ENCODE data around the gene PRMT7. TPM values are rescaled to one million over a fixed set of nuclear protein-coding genes. Genes with fewer than 3 reads are reported as not detected.

The PRMT7 gene
- total and polyA plus RNA-seq, 2 experiments from 2014 or later: 27.2 to 49.6 TPM

GRCh38 chr16:68388124-68388523 is 77.3 kb downstream of the PRMT7 start:
- Histone ChIP-seq H3K4me1 (ENCODE audit: insufficient read depth) (no peaks in the 10 kb centered on the region), H3F3A (ENCODE audit: insufficient read depth) (no peaks in the 10 kb centered on the region), H3K9me3 (ENCODE audit: low read depth) (no peaks in the 10 kb centered on the region), H3K79me2 (ENCODE audit: insufficient read depth) (no peaks in the 10 kb centered on the region), H4K20me1 (ENCODE audit: insufficient read depth) (no peaks in the 10 kb centered on the region), H3K4me2 (ENCODE audit: unreplicated experiment) (no peak overlapping the region), H3K27me3 (replicated peaks; ENCODE audit: insufficient read depth) (no peaks in the 10 kb centered on the region; the same call in 1 of the 2 replicates), H3K27ac (no peak overlapping the region), H3K4me3 (no peak overlapping the region), H3K36me3 (ENCODE audit: low read depth) (no peaks in the 10 kb centered on the region), H3K9me2 (ENCODE audit: insufficient read depth) (no peaks in the 10 kb centered on the region), H3K9ac (no peak overlapping the region), H2AFZ (no peak overlapping the region)
- TF ChIP-seq EZH2 (IDR thresholded peaks at IDR 0.05; ENCODE audit: insufficient read depth, poor library complexity, severe bottlenecking) (no peak), EZH2phosphoT487 (IDR thresholded peaks at IDR 0.05; ENCODE audit: insufficient read depth, low read depth) (no peak)
- WGBS, 2 experiments (ENCODE audit: low coverage in 1 of 2, low lambda C conversion rate in 2 of 2, missing lambda C conversion rate in 2 of 2): 36 to 39% methylated on average over 2 to 3 of the region's 3 CpGs
- in situ Hi-C loops (cut with MboI): no loop called here
- no peak for DNase-seq

DNA sequence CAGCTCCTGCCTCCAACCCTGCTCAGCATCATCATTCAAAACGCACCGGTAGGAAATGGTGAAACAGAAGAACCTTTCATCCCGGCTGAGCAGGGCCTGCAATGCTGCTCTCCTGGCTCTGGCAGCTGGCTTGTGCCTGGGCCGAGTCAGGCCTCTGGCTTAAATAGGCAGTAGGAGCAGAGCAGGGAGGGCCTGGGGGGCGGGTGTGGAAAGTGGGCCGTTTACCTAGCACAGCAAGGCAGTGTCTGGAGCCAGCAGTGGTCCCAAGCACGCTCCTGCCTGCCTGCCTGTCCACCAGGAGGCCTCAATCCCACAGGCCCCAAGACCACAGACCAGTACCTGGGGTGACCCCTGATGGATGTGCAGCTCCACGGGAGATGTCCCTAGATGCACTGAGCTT is 78.2 kb downstream of the PRMT7 start:
- no peaks in the 10 kb centered on the region for H3K36me3 ChIP-seq (ENCODE audit: low read depth)
- DNase-seq: no peak
- no peak overlapping the region for H3K27ac ChIP-seq
- no peaks in the 10 kb centered on the region for H3F3A ChIP-seq (ENCODE audit: insufficient read depth)
- no peaks in the 10 kb centered on the region for H3K9me2 ChIP-seq (ENCODE audit: insufficient read depth)
- H3K4me3 ChIP-seq: no peak overlapping the region
- H3K79me2 ChIP-seq (ENCODE audit: insufficient read depth): no peaks in the 10 kb centered on the region
- TF ChIP-seq EZH2phosphoT487 (IDR thresholded peaks at IDR 0.05; ENCODE audit: insufficient read depth, low read depth) (no peak), EZH2 (IDR thresholded peaks at IDR 0.05; ENCODE audit: insufficient read depth, poor library complexity, severe bottlenecking) (no peak)
- H3K9me3 ChIP-seq (ENCODE audit: low read depth): no peaks in the 10 kb centered on the region
- no peaks in the 10 kb centered on the region for H4K20me1 ChIP-seq (ENCODE audit: insufficient read depth)
- H3K4me2 ChIP-seq (ENCODE audit: unreplicated experiment): no peak overlapping the region
- in situ Hi-C loops (cut with MboI): no loop called here
- no peaks in the 10 kb centered on the region; the same call in 1 of the 2 replicates for H3K27me3 ChIP-seq (replicated peaks; ENCODE audit: insufficient read depth)
- H2AFZ ChIP-seq: no peak overlapping the region
- WGBS, 2 experiments (ENCODE audit: low coverage in 1 of 2, low lambda C conversion rate in 2 of 2, missing lambda C conversion rate in 2 of 2): 56 to 68% methylated on average over 6 of the region's 8 CpGs
- no peaks in the 10 kb centered on the region for H3K4me1 ChIP-seq (ENCODE audit: insufficient read depth)
- H3K9ac ChIP-seq: no peak overlapping the region

DNA sequence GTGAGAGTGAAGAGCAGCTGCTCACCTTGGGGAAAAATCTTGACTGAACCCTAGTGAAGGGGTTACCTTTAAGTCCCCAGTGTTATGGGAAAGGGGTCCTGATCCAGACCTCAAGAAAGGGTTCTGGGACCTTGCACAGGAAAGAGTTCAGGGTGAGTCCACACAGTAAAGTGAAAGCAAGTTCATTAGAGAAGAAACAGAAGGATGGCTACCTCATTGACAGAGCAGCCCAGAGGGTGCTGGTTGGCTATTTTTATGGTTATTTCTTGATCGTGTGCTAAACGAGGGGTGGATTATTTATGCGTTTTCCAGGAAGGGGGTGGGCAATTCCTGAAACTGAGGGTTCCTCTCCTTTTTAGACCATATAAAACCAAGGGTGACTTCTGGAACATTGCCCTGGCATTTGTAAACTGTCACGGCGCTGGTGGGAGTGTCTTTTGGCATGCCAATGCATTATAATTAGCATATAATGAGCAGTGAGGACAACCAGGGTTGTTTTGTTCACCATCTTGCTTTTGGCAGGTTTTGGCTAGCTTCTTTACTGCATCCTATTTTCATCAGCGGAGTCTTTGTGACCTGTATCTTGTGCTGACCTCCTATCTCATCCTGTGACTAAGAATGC is 79.0 kb downstream of the PRMT7 start:
- Histone ChIP-seq H3K36me3 (ENCODE audit: low read depth) (no peaks in the 10 kb centered on the region), H3K4me1 (ENCODE audit: insufficient read depth) (no peaks in the 10 kb centered on the region), H3K4me3 (no peak overlapping the region), H4K20me1 (ENCODE audit: insufficient read depth) (no peaks in the 10 kb centered on the region), H3K9me2 (ENCODE audit: insufficient read depth) (no peaks in the 10 kb centered on the region), H3K9me3 (ENCODE audit: low read depth) (no peaks in the 10 kb centered on the region), H3K27me3 (replicated peaks; ENCODE audit: insufficient read depth) (no peaks in the 10 kb centered on the region; the same call in 1 of the 2 replicates), H3K79me2 (ENCODE audit: insufficient read depth) (no peaks in the 10 kb centered on the region), H2AFZ (no peak overlapping the region), H3K27ac (no peak overlapping the region), H3F3A (ENCODE audit: insufficient read depth) (no peaks in the 10 kb centered on the region), H3K4me2 (ENCODE audit: unreplicated experiment) (no peak overlapping the region), H3K9ac (no peak overlapping the region)
- DNase-seq: no peak
- 60 to 67% methylated on average over 6 of the region's 6 CpGs for WGBS, 2 experiments (ENCODE audit: low coverage in 1 of 2, low lambda C conversion rate in 2 of 2, missing lambda C conversion rate in 2 of 2)
- in situ Hi-C loops (cut with MboI): loop anchor here (10.0 kb wide), 1 partner anchor 115 kb away; no protein-coding TSS in a partner anchor
- no peak for TF ChIP-seq EZH2 (IDR thresholded peaks at IDR 0.05; ENCODE audit: insufficient read depth, poor library complexity, severe bottlenecking)
- TF ChIP-seq EZH2phosphoT487 (IDR thresholded peaks at IDR 0.05; ENCODE audit: insufficient read depth, low read depth): no peak

GRCh38 chr16:68393333-68393732 is 82.5 kb downstream of the PRMT7 start:
- H3K4me2 ChIP-seq (ENCODE audit: unreplicated experiment): no peak overlapping the region
- no peak overlapping the region for H3K4me3 ChIP-seq
- H3K79me2 ChIP-seq (ENCODE audit: insufficient read depth): no peaks in the 10 kb centered on the region
- no peaks in the 10 kb centered on the region for H3K9me2 ChIP-seq (ENCODE audit: insufficient read depth)
- H3K4me1 ChIP-seq (ENCODE audit: insufficient read depth): no peaks in the 10 kb centered on the region
- H3F3A ChIP-seq (ENCODE audit: insufficient read depth): no peaks in the 10 kb centered on the region
- WGBS, 2 experiments (ENCODE audit: low coverage in 1 of 2, low lambda C conversion rate in 2 of 2, missing lambda C conversion rate in 2 of 2): 49 to 61% methylated on average over 3 of the region's 3 CpGs
- no peaks in the 10 kb centered on the region for H4K20me1 ChIP-seq (ENCODE audit: insufficient read depth)
- no peaks in the 10 kb centered on the region for H3K9me3 ChIP-seq (ENCODE audit: low read depth)
- TF ChIP-seq EZH2 (IDR thresholded peaks at IDR 0.05; ENCODE audit: insufficient read depth, poor library complexity, severe bottlenecking): no peak
- no peak for TF ChIP-seq EZH2phosphoT487 (IDR thresholded peaks at IDR 0.05; ENCODE audit: insufficient read depth, low read depth)
- no peaks in the 10 kb centered on the region for H3K27me3 ChIP-seq (replicated peaks; ENCODE audit: insufficient read depth)
- H3K9ac ChIP-seq: no peak overlapping the region
- in situ Hi-C loops (cut with MboI): loop anchor here (10.0 kb wide), 1 partner anchor 111 kb away; no protein-coding TSS in a partner anchor
- H3K27ac ChIP-seq: no peak overlapping the region
- no peaks in the 10 kb centered on the region for H3K36me3 ChIP-seq (ENCODE audit: low read depth)
- no peak overlapping the region for H2AFZ ChIP-seq
- no peak for DNase-seq
